Neuronal stem cell (in vitro differentiated cells): ENCODE data around the gene ERG28. TPM values are rescaled to one million over a fixed set of nuclear protein-coding genes. Genes with fewer than 3 reads are reported as not detected.

Experiments
- DNase-seq: peaks from one replicate; pipeline ENCODE4 v3.0.0-alpha.2; 2013; ENCODE audit warnings: low spot score
- H2AFZ ChIP-seq: one replicate; pipeline ENCODE4 v1.6.1; 2013; ENCODE audit warnings: mild to moderate bottlenecking, low read length, inconsistent platforms
- H2AK5ac ChIP-seq: 2 replicates; pipeline ENCODE4 v1.6.1; 2013; ENCODE audit warnings: low read depth, mild to moderate bottlenecking, inconsistent platforms, low read length, moderate library complexity, mixed read lengths
- H2BK120ac ChIP-seq: 2 replicates; pipeline ENCODE4 v1.6.1; 2013; ENCODE audit warnings: low read depth, mild to moderate bottlenecking, inconsistent platforms, low read length, moderate library complexity, mixed read lengths
- H2BK12ac ChIP-seq: one replicate; pipeline ENCODE4 v1.6.1; 2013; ENCODE audit warnings: low read length, inconsistent platforms
- H2BK15ac ChIP-seq: 2 replicates; pipeline ENCODE4 v1.6.1; 2013; ENCODE audit warnings: mild to moderate bottlenecking, low read length, inconsistent platforms, mixed read lengths
- H2BK5ac ChIP-seq: one replicate; pipeline ENCODE4 v1.6.1; 2013; ENCODE audit warnings: inconsistent platforms, mild to moderate bottlenecking, low read length, moderate library complexity
- H3K14ac ChIP-seq: one replicate; pipeline ENCODE4 v1.6.1; 2013; ENCODE audit warnings: low read length, inconsistent platforms
- H3K18ac ChIP-seq: 2 replicates; pipeline ENCODE4 v1.6.1; 2013; ENCODE audit warnings: low read length, inconsistent platforms
- H3K23ac ChIP-seq: 2 replicates; pipeline ENCODE4 v1.6.1; 2013; ENCODE audit warnings: low read depth, mild to moderate bottlenecking, mixed read lengths, low read length, inconsistent platforms; ENCODE audit not compliant: poor library complexity
- H3K27ac ChIP-seq: replicated peaks from 3 replicates; pipeline ENCODE4 v1.5.1; 2013; ENCODE audit warnings: low read length, inconsistent platforms
- H3K27me3 ChIP-seq, 3 experiments: 2 replicates each; pipeline ENCODE4 v1.6.1; 2013; ENCODE audit warnings: low read length in 3 of 3, mild to moderate bottlenecking in 2 of 3, inconsistent platforms in 1 of 3, low read depth in 1 of 3, mixed read lengths in 1 of 3, moderate library complexity in 1 of 3; ENCODE audit not compliant: control insufficient read depth in 3 of 3, insufficient read depth in 3 of 3
- H3K36me3 ChIP-seq, 2 donors: replicated peaks in 1 of 2; 2 replicates each; pipeline ENCODE4 v1.6.1; 2013; ENCODE audit warnings: low read length in 2 of 2; ENCODE audit not compliant: control insufficient read depth in 2 of 2, insufficient read depth in 2 of 2
- H3K4ac ChIP-seq: 2 replicates; pipeline ENCODE4 v1.6.1; 2013; ENCODE audit warnings: inconsistent platforms, mild to moderate bottlenecking, low read length, moderate library complexity
- H3K4me1 ChIP-seq, 2 donors: 1 replicate in 1 of 2; 2 replicates in 1 of 2; pipeline ENCODE4 v1.6.1; 2013; ENCODE audit warnings: low read length in 2 of 2, low read depth in 1 of 2; ENCODE audit not compliant: control insufficient read depth in 2 of 2, insufficient read depth in 1 of 2
- H3K4me2 ChIP-seq: one replicate; pipeline ENCODE4 v1.6.1; 2013; ENCODE audit warnings: mild to moderate bottlenecking, low read length, inconsistent platforms; ENCODE audit not compliant: insufficient read depth, poor library complexity, severe bottlenecking
- H3K4me3 ChIP-seq, 2 donors: 2 replicates each; pipeline ENCODE4 v1.5.1; 2013; ENCODE audit warnings: low read length in 2 of 2, mild to moderate bottlenecking in 2 of 2, inconsistent platforms in 1 of 2, moderate library complexity in 1 of 2
- H3K79me1 ChIP-seq: one replicate; pipeline ENCODE4 v1.6.1; 2013; ENCODE audit warnings: low read depth, mild to moderate bottlenecking, inconsistent platforms, low read length, moderate library complexity
- H3K9ac ChIP-seq: one replicate; pipeline ENCODE4 v1.6.1; 2013; ENCODE audit warnings: mild to moderate bottlenecking, low read depth, low read length, inconsistent platforms; ENCODE audit not compliant: poor library complexity
- H3K9me3 ChIP-seq, 2 donors: replicated peaks in 1 of 2; 2 replicates each; pipeline versions ENCODE3 to v1.6.1; 2013; ENCODE audit warnings: low read length in 2 of 2, mild to moderate bottlenecking in 2 of 2, inconsistent platforms in 1 of 2, low read depth in 1 of 2, mixed read lengths in 1 of 2, moderate library complexity in 1 of 2; ENCODE audit not compliant: control insufficient read depth in 2 of 2, insufficient read depth in 1 of 2
- H4K8ac ChIP-seq: one replicate; pipeline ENCODE4 v1.6.1; 2013; ENCODE audit warnings: low read depth, mild to moderate bottlenecking, inconsistent platforms, low read length, moderate library complexity
- H4K91ac ChIP-seq: one replicate; pipeline ENCODE4 v1.6.1; 2013; ENCODE audit warnings: low read length, low read depth, mild to moderate bottlenecking, inconsistent platforms; ENCODE audit not compliant: poor library complexity
- WGBS, 2 donors: extraction: QIAGEN DNeasy Blood & Tissue Kit; methylation state at CpG; one replicate each; pipeline ENCODE4 v1.1.7; 2013; ENCODE audit warnings: missing lambda C conversion rate in 2 of 2, mixed read lengths in 1 of 2; ENCODE audit not compliant: insufficient read length in 2 of 2, insufficient replicate concordance in 1 of 2; ENCODE audit errors: extremely low coverage in 2 of 2; 5-methylcytosine and 5-hydroxymethylcytosine counted together
- polyA plus RNA-seq, 2 experiments: library from polyadenylated mRNA; stranded (reverse); fragments of 200-250 nt; gene quantifications; one replicate each; pipeline ENCODE4 v1.2.3, GENCODE V29; 2013

Gene ERG28, protein sequence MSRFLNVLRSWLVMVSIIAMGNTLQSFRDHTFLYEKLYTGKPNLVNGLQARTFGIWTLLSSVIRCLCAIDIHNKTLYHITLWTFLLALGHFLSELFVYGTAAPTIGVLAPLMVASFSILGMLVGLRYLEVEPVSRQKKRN
- polyA plus RNA-seq (2013, experiment 1 of 2), result 61.0 TPM
- 60.6 TPM for polyA plus RNA-seq (2013, experiment 2 of 2)

DNA sequence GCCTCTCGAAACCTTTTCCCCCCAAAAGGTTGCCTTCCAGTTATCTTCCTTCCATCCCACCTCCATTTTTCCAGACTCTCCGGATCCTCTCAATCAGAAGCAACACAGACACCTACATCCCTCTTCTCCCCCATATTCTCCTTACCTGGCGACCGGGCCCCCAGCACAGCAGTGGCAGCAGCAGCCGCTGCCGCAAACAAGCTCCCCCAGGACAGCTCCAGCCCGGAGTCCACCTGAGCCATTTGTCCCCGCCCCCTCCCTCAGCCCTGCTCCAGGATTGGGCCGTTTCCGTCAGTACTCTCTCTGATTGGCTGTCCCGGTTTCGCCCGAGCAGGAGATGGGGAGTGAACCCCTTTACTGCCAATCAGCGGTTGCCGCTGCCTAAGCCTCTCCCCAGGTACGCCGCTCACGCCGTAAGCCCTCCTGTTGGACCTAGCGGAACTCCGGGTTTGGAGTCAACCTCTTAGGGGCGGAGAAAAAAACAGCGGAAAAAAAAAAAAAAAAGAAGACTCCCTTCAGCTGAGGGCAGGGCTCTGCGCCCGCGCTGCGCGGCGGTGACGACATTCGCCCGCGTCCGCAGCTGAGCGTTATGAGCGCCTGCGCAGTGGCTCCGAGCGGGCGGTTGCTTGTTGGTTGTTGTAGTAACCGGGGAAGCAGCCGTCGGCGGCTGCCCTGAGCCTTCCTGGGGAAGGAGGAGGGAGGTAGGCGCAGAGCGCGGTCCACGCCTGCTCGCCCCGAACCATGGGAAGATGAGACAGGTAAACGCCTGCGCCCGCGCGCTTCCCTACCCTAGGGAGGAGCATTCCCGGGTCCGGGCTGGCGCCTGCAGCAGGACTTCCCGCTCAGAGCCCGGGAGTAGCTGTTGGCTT is at the start of gene ERG28, which contains the start of gene TTLL5:
ERG28 (minus strand) TSS at position 247 of the 869 bp plus-strand sequence. CDS start 3,374 bp downstream, outside the sequence.
TTLL5 (plus strand) TSS at position 617 of the 869 bp plus-strand sequence. CDS start 1,904 bp downstream, outside the sequence.
- H2BK120ac ChIP-seq, result no peak within 1 kb of the TSS
- H3K27me3 ChIP-seq, result no peaks in the 10 kb centered on the region
- no peaks in the 10 kb centered on the region for H3K79me1 ChIP-seq
- H3K23ac ChIP-seq, result peak within 1 kb of the TSS; percentile 57
- no CpG with 5 or more reads among the region's 60 CpGs for WGBS, 2 donors
- peak within 1 kb of the TSS; percentile 37 for H3K9ac ChIP-seq
- no peak within 1 kb of the TSS for H2BK15ac ChIP-seq
- H3K4ac ChIP-seq, result no peak within 1 kb of the TSS
- peak within 1 kb of the TSS; percentile 91 for H3K18ac ChIP-seq
- peaks cover 2 to 13% of the 10 kb centered on the region in 2 donors for H3K4me1 ChIP-seq
- H3K4me2 ChIP-seq, result peak within 1 kb of the TSS; percentile 66
- no peak within 1 kb of the TSS for H4K8ac ChIP-seq
- H2BK12ac ChIP-seq, result no peak within 1 kb of the TSS
- DNase-seq, result peak; percentile 97
- H3K36me3 ChIP-seq, result peaks cover 8 to 62% of the 10 kb centered on the region in 2 donors
- peak within 1 kb of the TSS; percentile 94 for H3K27ac ChIP-seq
- no peaks in the 10 kb centered on the region for H3K9me3 ChIP-seq
- no peak within 1 kb of the TSS for H4K91ac ChIP-seq
- no peak within 1 kb of the TSS for H2AK5ac ChIP-seq
- peak within 1 kb of the TSS; percentile 80 to 94 for H3K4me3 ChIP-seq
- H2BK5ac ChIP-seq, result peak within 1 kb of the TSS; percentile 90
- H2AFZ ChIP-seq, result peak within 1 kb of the TSS; percentile 97
- no peak within 1 kb of the TSS for H3K14ac ChIP-seq

DNA sequence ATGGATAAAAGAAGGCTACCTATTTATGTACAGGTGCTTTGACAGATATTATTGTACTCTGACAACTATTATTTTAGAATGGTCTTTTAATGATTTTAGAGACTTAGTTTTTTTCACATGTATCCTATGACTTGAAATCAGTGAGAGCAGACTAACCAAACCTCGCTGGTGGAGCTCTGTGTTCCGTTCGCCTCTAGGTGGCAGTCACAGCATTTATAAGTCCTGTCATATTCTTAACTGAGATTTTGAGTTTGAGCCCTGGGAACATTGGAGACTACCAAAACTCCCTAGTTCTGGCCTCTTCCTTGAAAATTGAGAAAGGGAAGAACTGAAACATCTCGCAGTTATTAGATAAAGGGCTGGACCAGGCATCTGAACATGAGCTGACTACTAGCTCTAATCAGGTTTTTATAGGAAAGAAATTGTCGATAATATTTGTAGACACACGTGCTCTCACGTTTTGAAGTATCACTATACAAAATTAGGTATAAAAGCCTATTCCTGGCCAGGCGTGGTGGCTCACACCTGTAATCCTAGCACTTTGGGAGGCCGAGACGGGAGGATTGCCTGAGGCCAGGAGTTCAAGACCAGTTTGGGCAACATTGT is 48.6 kb upstream of the ERG28 start:
- H3K18ac ChIP-seq, result no peak overlapping the region
- WGBS, 2 donors, result no CpG with 5 or more reads among the region's 10 CpGs

DNA sequence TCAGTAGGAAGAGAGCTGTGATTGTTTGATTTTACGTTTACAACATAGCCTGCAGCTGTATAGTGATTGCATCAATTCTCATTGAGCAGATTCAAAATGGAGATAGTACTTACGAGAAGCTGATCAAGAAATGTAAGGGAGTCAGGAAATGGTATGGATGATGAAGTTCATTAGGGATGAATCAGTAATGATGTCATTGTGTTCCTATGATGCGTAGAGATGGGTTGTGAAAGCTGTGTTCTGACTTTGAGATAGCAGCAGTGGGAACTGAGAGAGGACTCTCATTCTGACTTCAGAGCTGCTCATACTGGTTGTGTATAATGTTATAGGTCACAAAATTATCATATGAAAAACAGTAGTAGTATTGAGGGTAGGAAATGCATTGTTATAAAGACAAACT is 44.3 kb upstream of the ERG28 start:
- WGBS, 2 donors, result no CpG with 5 or more reads among the region's 3 CpGs
- H3K27ac ChIP-seq, result no peak overlapping the region

More for the DNA sequence above, 48.6 kb upstream of the ERG28 start:
- Histone ChIP-seq H3K14ac (no peak overlapping the region), H4K91ac (no peak overlapping the region), H3K9ac (no peak overlapping the region), H4K8ac (no peak overlapping the region), H2BK120ac (no peak overlapping the region), H3K4me3 (no peak overlapping the region), H3K4me2 (no peak overlapping the region), H3K4ac (no peak overlapping the region), H3K79me1 (no peaks in the 10 kb centered on the region), H3K23ac (no peak overlapping the region), H3K4me1 (peaks cover 6 to 8% of the 10 kb centered on the region in 2 donors), H3K9me3 (no peaks in the 10 kb centered on the region), H3K36me3 (peaks cover 3 to 63% of the 10 kb centered on the region in 2 donors), H2AFZ (no peak overlapping the region), H2AK5ac (no peak overlapping the region), H2BK15ac (no peak overlapping the region), H3K27ac (no peak overlapping the region), H2BK5ac (no peak overlapping the region), H3K27me3 (no peaks in the 10 kb centered on the region), H2BK12ac (no peak overlapping the region)
- peak; percentile 59 for DNase-seq

More for the DNA sequence above, 44.3 kb upstream of the ERG28 start:
- no peak overlapping the region for H3K4me2 ChIP-seq
- H2BK15ac ChIP-seq, result no peak overlapping the region
- no peak overlapping the region for H3K4ac ChIP-seq
- H3K18ac ChIP-seq, result no peak overlapping the region
- no peak overlapping the region for H4K8ac ChIP-seq
- H3K23ac ChIP-seq, result no peak overlapping the region
- H3K27me3 ChIP-seq, result no peaks in the 10 kb centered on the region
- H2AK5ac ChIP-seq, result no peak overlapping the region
- H3K4me3 ChIP-seq, result no peak overlapping the region
- no peaks in the 10 kb centered on the region for H3K4me1 ChIP-seq
- no peak for DNase-seq
- peaks cover 0 to 4% of the 10 kb centered on the region in 2 donors for H3K9me3 ChIP-seq
- no peak overlapping the region for H2BK5ac ChIP-seq
- H2AFZ ChIP-seq, result no peak overlapping the region
- H4K91ac ChIP-seq, result no peak overlapping the region
- H3K14ac ChIP-seq, result no peak overlapping the region
- peaks cover 7 to 80% of the 10 kb centered on the region in 2 donors for H3K36me3 ChIP-seq
- no peak overlapping the region for H3K9ac ChIP-seq
- no peak overlapping the region for H2BK12ac ChIP-seq
- H2BK120ac ChIP-seq, result no peak overlapping the region
- no peaks in the 10 kb centered on the region for H3K79me1 ChIP-seq
